Natural killer cell (primary cell): ENCODE data around the gene C7. TPM values are rescaled to one million over a fixed set of nuclear protein-coding genes. Genes with fewer than 3 reads are reported as not detected.

Source experiments
- ATAC-seq, 3 donors: fragments of 150-1000 bp in 2 of 3; fragments of 200-7000 bp in 1 of 3; cut with Tn5 transposase; 1 replicate in 1 of 3; 2 replicates in 2 of 3; pipeline ENCODE4 v1.10.0; 2021; ENCODE audit warnings: mild to moderate bottlenecking in 2 of 3, moderate library complexity in 2 of 3
- DNase-seq, 2 donors: peaks; one replicate each; pipeline versions ENCODE4 v3.0.0 to v3.0.0-alpha.2; 2013 to 2021; ENCODE audit warnings: mixed read lengths in 1 of 2
- H3K27ac ChIP-seq: one replicate; pipeline ENCODE4 v1.5.1; 2013; ENCODE audit warnings: mild to moderate bottlenecking, low read length
- H3K27me3 ChIP-seq: one replicate; pipeline ENCODE4 v1.6.1; 2013; ENCODE audit warnings: low read length; ENCODE audit not compliant: control insufficient read depth, insufficient read depth
- H3K36me3 ChIP-seq: one replicate; pipeline ENCODE4 v1.6.1; 2013; ENCODE audit warnings: low read length; ENCODE audit not compliant: control insufficient read depth, insufficient read depth
- H3K4me1 ChIP-seq: one replicate; pipeline ENCODE4 v1.6.1; 2013; ENCODE audit warnings: low read length; ENCODE audit not compliant: control insufficient read depth, insufficient read depth
- H3K4me3 ChIP-seq: one replicate; pipeline ENCODE4 v1.5.1; 2013; ENCODE audit warnings: low read length
- H3K9me3 ChIP-seq: one replicate; pipeline ENCODE4 v1.6.1; 2013; ENCODE audit warnings: low read length; ENCODE audit not compliant: control insufficient read depth, insufficient read depth
- H3K27ac Mint-ChIP-seq, 2 donors: one replicate each; pipeline ENCODE4 v1.8.0; 2022; ENCODE audit warnings: mild to moderate bottlenecking in 2 of 2, mixed read lengths in 2 of 2, moderate library complexity in 1 of 2
- H3K27me3 Mint-ChIP-seq, 2 donors: one replicate each; pipeline ENCODE4 v1.8.0; 2022; ENCODE audit warnings: low read depth in 2 of 2, mixed read lengths in 2 of 2
- H3K36me3 Mint-ChIP-seq: one replicate; pipeline ENCODE4 v1.8.0; 2022; ENCODE audit warnings: mixed read lengths
- H3K4me1 Mint-ChIP-seq, 2 donors: one replicate each; pipeline ENCODE4 v1.8.0; 2022; ENCODE audit warnings: mixed read lengths in 2 of 2
- H3K4me3 Mint-ChIP-seq: one replicate; pipeline ENCODE4 v1.8.0; 2022; ENCODE audit warnings: mild to moderate bottlenecking, moderate library complexity, mixed read lengths
- H3K9me3 Mint-ChIP-seq, 2 donors: one replicate each; pipeline ENCODE4 v1.8.0; 2022; ENCODE audit warnings: mixed read lengths in 2 of 2
- WGBS: methylation state at CpG from one replicate; pipeline ENCODE4 v1.1.7; 2013; ENCODE audit warnings: missing lambda C conversion rate; ENCODE audit not compliant: insufficient coverage; 5-methylcytosine and 5-hydroxymethylcytosine counted together
- intact Hi-C: fragments of 100-400 bp; cut with micrococcal nuclease; formaldehyde crosslinking; loops from one replicate; pipeline ENCODE4 v1.14.2; 2022
- total RNA-seq, 4 donors: library from RNA; stranded (reverse); fragments of 120-200 nt in 1 of 4; gene quantifications; one replicate each; pipeline versions ENCODE4 v1.2.3 to v1.2.4, GENCODE V29; 2013 to 2022
- TF ChIP-seq, protein P1 (sequence below): fragments of 200-600 bp; IDR thresholded peaks from one replicate; pipeline ENCODE4 v1.8.0; 2022; ENCODE audit warnings: antibody characterized with exemption

The C7 gene
- total RNA-seq, 3 donors from 2014 or later (not counting 1 experiment from before 2014, with no cell fraction given): not detected

DNA sequence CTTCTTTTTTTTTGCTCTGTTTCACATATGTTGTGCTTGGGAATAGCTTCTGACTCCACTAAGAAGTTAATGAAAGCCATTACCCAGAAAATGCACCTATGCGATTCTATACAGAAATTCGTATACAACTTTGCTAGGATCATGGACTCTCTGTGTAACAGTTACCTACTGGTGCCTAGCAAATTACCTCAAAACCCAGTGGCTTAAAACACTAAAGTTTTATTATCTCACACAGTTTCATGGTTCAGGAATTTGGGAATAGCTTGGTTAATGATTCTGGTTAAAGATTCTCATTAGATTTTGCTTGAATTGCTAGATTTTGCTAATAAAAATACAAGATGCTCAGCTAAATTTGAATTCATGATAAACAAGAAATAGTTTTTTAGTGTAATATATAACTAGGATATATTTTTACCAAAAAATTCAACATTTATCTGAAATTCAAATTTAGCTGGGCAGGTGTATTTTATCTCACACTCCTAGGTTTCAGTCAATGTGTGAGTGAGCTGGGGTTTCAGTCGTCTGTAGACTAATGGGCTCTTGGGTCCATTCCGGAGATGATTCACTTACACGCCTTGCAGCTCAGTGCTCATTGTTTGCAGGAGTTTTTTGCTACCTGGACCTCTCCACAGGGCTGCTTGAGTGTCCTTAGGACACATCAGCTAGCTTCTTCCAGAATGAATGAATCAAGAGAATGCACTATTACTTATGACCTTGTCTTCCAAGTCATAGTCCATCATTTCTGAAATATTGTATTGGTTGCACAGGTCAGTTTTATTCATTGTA lies 86.7 kb downstream of the C7 start:
- H3K9me3 Mint-ChIP-seq: peaks cover 0 to 2% of the 10 kb centered on the region in 2 donors
- no peaks in the 10 kb centered on the region for H3K4me1 Mint-ChIP-seq
- Histone ChIP-seq H3K36me3 (no peaks in the 10 kb centered on the region), H3K4me1 (no peaks in the 10 kb centered on the region), H3K27ac (no peak overlapping the region), H3K4me3 (no peak overlapping the region), H3K9me3 (no peaks in the 10 kb centered on the region), H3K27me3 (no peaks in the 10 kb centered on the region)
- 95% methylated on average over 5 of the region's 5 CpGs for WGBS
- no peak overlapping the region for H3K4me3 Mint-ChIP-seq
- intact Hi-C loops: no loop called here
- DNase-seq (no peak), ATAC-seq (no peak)
- H3K27ac Mint-ChIP-seq: no peak overlapping the region
- TF ChIP-seq, protein P1, sequence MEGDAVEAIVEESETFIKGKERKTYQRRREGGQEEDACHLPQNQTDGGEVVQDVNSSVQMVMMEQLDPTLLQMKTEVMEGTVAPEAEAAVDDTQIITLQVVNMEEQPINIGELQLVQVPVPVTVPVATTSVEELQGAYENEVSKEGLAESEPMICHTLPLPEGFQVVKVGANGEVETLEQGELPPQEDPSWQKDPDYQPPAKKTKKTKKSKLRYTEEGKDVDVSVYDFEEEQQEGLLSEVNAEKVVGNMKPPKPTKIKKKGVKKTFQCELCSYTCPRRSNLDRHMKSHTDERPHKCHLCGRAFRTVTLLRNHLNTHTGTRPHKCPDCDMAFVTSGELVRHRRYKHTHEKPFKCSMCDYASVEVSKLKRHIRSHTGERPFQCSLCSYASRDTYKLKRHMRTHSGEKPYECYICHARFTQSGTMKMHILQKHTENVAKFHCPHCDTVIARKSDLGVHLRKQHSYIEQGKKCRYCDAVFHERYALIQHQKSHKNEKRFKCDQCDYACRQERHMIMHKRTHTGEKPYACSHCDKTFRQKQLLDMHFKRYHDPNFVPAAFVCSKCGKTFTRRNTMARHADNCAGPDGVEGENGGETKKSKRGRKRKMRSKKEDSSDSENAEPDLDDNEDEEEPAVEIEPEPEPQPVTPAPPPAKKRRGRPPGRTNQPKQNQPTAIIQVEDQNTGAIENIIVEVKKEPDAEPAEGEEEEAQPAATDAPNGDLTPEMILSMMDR: no peak
- H3K27me3 Mint-ChIP-seq: no peaks in the 10 kb centered on the region
- no peaks in the 10 kb centered on the region for H3K36me3 Mint-ChIP-seq

DNA sequence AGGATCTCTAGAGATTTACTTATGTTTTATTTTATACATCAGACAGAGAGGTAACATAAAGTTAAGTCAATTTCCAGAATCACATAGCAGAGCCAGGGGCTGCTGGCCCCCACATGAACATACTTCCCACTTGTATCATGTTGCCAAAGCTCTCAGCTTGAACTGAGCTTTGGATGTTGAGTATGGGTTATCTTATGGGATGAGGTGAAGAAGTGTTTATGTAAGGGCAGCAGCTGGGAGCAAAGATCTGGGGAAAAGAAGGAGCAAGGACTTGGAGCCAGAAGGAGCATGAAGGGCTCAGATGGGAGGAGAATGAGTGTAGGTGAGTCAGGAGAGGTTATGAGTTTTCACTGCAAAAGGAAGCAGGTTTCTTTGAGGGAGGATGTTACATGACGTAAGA lies 89.8 kb downstream of the C7 start:
- Mint-ChIP-seq H3K4me3 (no peak overlapping the region), H3K27ac (no peak overlapping the region), H3K27me3 (peaks cover 0 to 3% of the 10 kb centered on the region in 2 donors), H3K9me3 (peaks cover 0 to 2% of the 10 kb centered on the region in 2 donors), H3K36me3 (no peaks in the 10 kb centered on the region), H3K4me1 (no peaks in the 10 kb centered on the region)
- intact Hi-C loops: no loop called here
- DNase-seq: no peak
- TF ChIP-seq, protein P1: no peak
- Histone ChIP-seq H3K36me3 (no peaks in the 10 kb centered on the region), H3K4me3 (no peak overlapping the region), H3K27me3 (no peaks in the 10 kb centered on the region), H3K4me1 (no peaks in the 10 kb centered on the region), H3K9me3 (no peaks in the 10 kb centered on the region), H3K27ac (no peak overlapping the region)
- 73% methylated on average over 1 of the region's 1 CpG for WGBS
- ATAC-seq: no peak

DNA sequence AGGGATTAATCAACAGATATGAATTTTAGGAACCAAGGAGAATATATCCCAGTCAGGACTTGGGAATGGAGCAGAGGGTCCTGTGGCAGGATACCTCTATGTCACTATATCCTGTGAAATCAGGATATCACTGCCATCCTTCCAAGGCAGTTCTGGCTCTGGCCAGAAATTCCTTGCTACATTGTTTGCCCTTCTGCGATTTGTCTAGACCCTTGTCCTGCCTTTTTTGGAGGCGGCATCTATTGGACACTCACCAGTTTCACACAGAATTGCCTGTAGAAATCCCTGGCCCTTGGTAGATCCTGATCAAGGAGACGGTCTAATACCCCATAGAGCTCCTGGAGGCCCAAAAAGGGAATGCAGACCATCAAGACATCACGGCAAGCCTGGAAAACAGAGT lies 90.7 kb downstream of the C7 start:
- Mint-ChIP-seq H3K27me3 (peaks cover 0 to 3% of the 10 kb centered on the region in 2 donors), H3K36me3 (no peaks in the 10 kb centered on the region), H3K27ac (no peak overlapping the region), H3K4me3 (no peak overlapping the region), H3K4me1 (no peaks in the 10 kb centered on the region), H3K9me3 (peaks cover 0 to 2% of the 10 kb centered on the region in 2 donors)
- H3K9me3 ChIP-seq: no peaks in the 10 kb centered on the region
- 88% methylated on average over 4 of the region's 4 CpGs for WGBS
- no peaks in the 10 kb centered on the region for H3K27me3 ChIP-seq
- no peaks in the 10 kb centered on the region for H3K36me3 ChIP-seq
- DNase-seq (no peak), ATAC-seq (no peak)
- intact Hi-C loops: no loop called here
- H3K4me1 ChIP-seq: no peaks in the 10 kb centered on the region
- TF ChIP-seq, protein P1: no peak
- H3K27ac ChIP-seq: no peak overlapping the region
- H3K4me3 ChIP-seq: no peak overlapping the region
